Neural cell (in vitro differentiated cells): ENCODE results near the gene NUP50.

Experiments
- EP300 ChIP-seq: fragments of 450-650 bp; conservative IDR thresholded peaks from 2 replicates; pipeline ENCODE4 v1.6.1; 2014; ENCODE audit warnings: antibody characterized with exemption, mild to moderate bottlenecking, moderate library complexity; ENCODE audit not compliant: poor library complexity, severe bottlenecking
- POLR2AphosphoS5 ChIP-seq: IDR thresholded peaks from 2 replicates; pipeline ENCODE4 v1.6.1; 2012
- TF ChIP-seq, protein P1 (sequence below): fragments of 450-650 bp; IDR thresholded peaks from 2 replicates; pipeline ENCODE4 v1.5.1; 2014; ENCODE audit warnings: antibody characterized with exemption, mild to moderate bottlenecking, moderate library complexity; ENCODE audit not compliant: poor library complexity, severe bottlenecking

DNA sequence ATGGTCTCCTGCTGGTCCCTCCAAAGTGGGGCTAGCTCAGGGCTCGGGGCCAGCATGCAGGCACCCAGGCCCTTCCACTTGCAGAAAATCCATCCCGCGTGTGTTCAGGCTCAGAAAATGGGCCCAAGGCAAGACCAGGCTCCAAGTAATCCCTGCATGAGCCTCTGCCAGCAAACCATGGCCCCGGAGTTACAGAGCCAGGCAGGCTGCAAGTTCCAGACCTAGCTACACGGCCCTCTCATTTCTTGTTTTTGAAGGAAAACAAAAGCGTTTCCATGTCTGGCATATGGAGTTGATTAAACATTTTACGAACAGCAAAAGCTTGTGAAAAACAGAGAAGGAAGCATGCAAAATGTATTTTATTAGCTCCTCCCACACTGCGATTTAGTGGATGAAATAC lies 47.3 kb downstream of the NUP50 start:
- no peak for TF ChIP-seq EP300
- TF ChIP-seq, protein P1, sequence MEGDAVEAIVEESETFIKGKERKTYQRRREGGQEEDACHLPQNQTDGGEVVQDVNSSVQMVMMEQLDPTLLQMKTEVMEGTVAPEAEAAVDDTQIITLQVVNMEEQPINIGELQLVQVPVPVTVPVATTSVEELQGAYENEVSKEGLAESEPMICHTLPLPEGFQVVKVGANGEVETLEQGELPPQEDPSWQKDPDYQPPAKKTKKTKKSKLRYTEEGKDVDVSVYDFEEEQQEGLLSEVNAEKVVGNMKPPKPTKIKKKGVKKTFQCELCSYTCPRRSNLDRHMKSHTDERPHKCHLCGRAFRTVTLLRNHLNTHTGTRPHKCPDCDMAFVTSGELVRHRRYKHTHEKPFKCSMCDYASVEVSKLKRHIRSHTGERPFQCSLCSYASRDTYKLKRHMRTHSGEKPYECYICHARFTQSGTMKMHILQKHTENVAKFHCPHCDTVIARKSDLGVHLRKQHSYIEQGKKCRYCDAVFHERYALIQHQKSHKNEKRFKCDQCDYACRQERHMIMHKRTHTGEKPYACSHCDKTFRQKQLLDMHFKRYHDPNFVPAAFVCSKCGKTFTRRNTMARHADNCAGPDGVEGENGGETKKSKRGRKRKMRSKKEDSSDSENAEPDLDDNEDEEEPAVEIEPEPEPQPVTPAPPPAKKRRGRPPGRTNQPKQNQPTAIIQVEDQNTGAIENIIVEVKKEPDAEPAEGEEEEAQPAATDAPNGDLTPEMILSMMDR, result no peak
- no peak for TF ChIP-seq POLR2AphosphoS5
